Measurements from ENCODE around the gene ARL5A.

The ARL5A gene

GRCh38 chr2:151840216-151841046 lies 12.2 kb upstream of the ARL5A start:
- DNase-seq (ENCODE audit: low read depth) = no peak

GRCh38 chr2:151837926-151838325 lies 9.7 kb upstream of the ARL5A start:
- DNase-seq (ENCODE audit: low read depth) = no peak

- no peak for DNase-seq (ENCODE audit: low read depth)
These were observed 5.8 kb upstream of the ARL5A start for GRCh38 chr2:151833984-151834383.

- DNase-seq (ENCODE audit: low read depth) = no peak
These were observed 2.7 kb upstream of the ARL5A start for GRCh38 chr2:151830961-151831360.

- no peak for DNase-seq (ENCODE audit: low read depth)
These were observed 686 bp upstream of the ARL5A start for GRCh38 chr2:151828890-151829324.

- DNase-seq (ENCODE audit: low read depth) = peak; percentile 46
These were observed 568 bp downstream of the ARL5A start for GRCh38 chr2:151827564-151828142.

- peak; percentile 26 for DNase-seq (ENCODE audit: low read depth)
These were observed 1.5 kb downstream of the ARL5A start for GRCh38 chr2:151826737-151827157.

GRCh38 chr2:151824886-151825285 lies 3.3 kb downstream of the ARL5A start:
- no peak for DNase-seq (ENCODE audit: low read depth)

GRCh38 chr2:151823651-151824050 lies 4.6 kb downstream of the ARL5A start:
- DNase-seq (ENCODE audit: low read depth) = no peak

GRCh38 chr2:151819920-151820319 lies 8.3 kb downstream of the ARL5A start:
- no peak for DNase-seq (ENCODE audit: low read depth)

GRCh38 chr2:151817929-151818328 lies 10.3 kb downstream of the ARL5A start:
- DNase-seq (ENCODE audit: low read depth) = no peak

- DNase-seq (ENCODE audit: low read depth) = no peak
These were observed 11.4 kb downstream of the ARL5A start for GRCh38 chr2:151816843-151817242.

- DNase-seq (ENCODE audit: low read depth) = no peak
These were observed 12.3 kb downstream of the ARL5A start for GRCh38 chr2:151815821-151816489.

GRCh38 chr2:151810489-151810888 lies 17.7 kb downstream of the ARL5A start:
- DNase-seq (ENCODE audit: low read depth) = no peak

- no peak for DNase-seq (ENCODE audit: low read depth)
These were observed 19.2 kb downstream of the ARL5A start for GRCh38 chr2:151809073-151809383.

- DNase-seq (ENCODE audit: low read depth) = peak; percentile 46
These were observed 19.8 kb downstream of the ARL5A start for GRCh38 chr2:151808258-151809072.

GRCh38 chr2:151805961-151806360 lies 22.3 kb downstream of the ARL5A start:
- DNase-seq (ENCODE audit: low read depth) = no peak

- DNase-seq (ENCODE audit: low read depth) = no peak
These were observed 22.9 kb downstream of the ARL5A start for GRCh38 chr2:151805343-151805742.

GRCh38 chr2:151803811-151804210 lies 24.4 kb downstream of the ARL5A start:
- no peak for DNase-seq (ENCODE audit: low read depth)

GRCh38 chr2:151802315-151802714 lies 25.9 kb downstream of the ARL5A start:
- DNase-seq (ENCODE audit: low read depth) = no peak

- DNase-seq (ENCODE audit: low read depth) = no peak
These were observed 28.3 kb downstream of the ARL5A start for GRCh38 chr2:151799886-151800292.

- no peak for DNase-seq (ENCODE audit: low read depth)
These were observed 31.4 kb downstream of the ARL5A start for GRCh38 chr2:151796774-151797173.

Measured in ELR (cell line).